MCF 10A (cell line): ENCODE measurements around the gene AHNAK2. TPM values are rescaled to one million over a fixed set of nuclear protein-coding genes. Genes with fewer than 3 reads are reported as not detected.
A peak's percentile ranks its signal among the peaks of the same experiment; 100 is the strongest.
"Not testable (repeated sequence)": the region's sequence is repeated elsewhere in the genome, so short reads cannot be mapped to it uniquely, and the experiment has no call there.

Experiments
- Bru-seq: library from RNA; stranded (reverse); fragments of 400-500 nt; gene quantifications from one replicate; lab custom pipeline; 2021; lab: Mats Ljungman, UMichigan
- BruChase-seq, 2 experiments: library from RNA; stranded (reverse); fragments of 400-500 nt; gene quantifications; one replicate each; lab custom pipeline; 2021; lab: Mats Ljungman, UMichigan
- BruUV-seq: library from RNA; stranded (reverse); fragments of 400-500 nt; replicated peaks from 2 replicates; lab custom pipeline; 2021; lab: Mats Ljungman, UMichigan
- CTCF ChIA-PET: fragments of 300-600 bp; sonication (Branson Sonifier 250); formaldehyde crosslinking; extraction: SDS; loops from one replicate; lab custom pipeline; 2021; ENCODE audit warnings: antibody characterized with exemption, inconsistent platforms; lab: Yijun Ruan, JAX
- POLR2A ChIA-PET: fragments of 300-600, 350-650 bp; sonication (Branson Sonifier 250); formaldehyde crosslinking; extraction: SDS; loops from one replicate; lab custom pipeline; 2020; ENCODE audit warnings: antibody characterized with exemption, inconsistent platforms; lab: Yijun Ruan, JAX
- DNase-seq: peaks from one replicate; pipeline ENCODE4 v3.0.0-alpha.2; 2018; ENCODE audit not compliant: unreplicated experiment
- H3K27ac Mint-ChIP-seq: one replicate; pipeline ENCODE4 v1.8.0; 2022; ENCODE audit warnings: mild to moderate bottlenecking, low read depth, mixed read lengths; ENCODE audit not compliant: unreplicated experiment
- H3K27me3 Mint-ChIP-seq: one replicate; pipeline ENCODE4 v1.8.0; 2022; ENCODE audit warnings: mixed read lengths; ENCODE audit not compliant: insufficient read depth, unreplicated experiment
- H3K36me3 Mint-ChIP-seq: one replicate; pipeline ENCODE4 v1.8.0; 2022; ENCODE audit warnings: mild to moderate bottlenecking, moderate library complexity, mixed read lengths; ENCODE audit not compliant: insufficient read depth, unreplicated experiment
- H3K4me1 Mint-ChIP-seq: one replicate; pipeline ENCODE4 v1.8.0; 2022; ENCODE audit warnings: mixed read lengths; ENCODE audit not compliant: insufficient read depth, unreplicated experiment
- H3K4me3 Mint-ChIP-seq: one replicate; pipeline ENCODE4 v1.8.0; 2022; ENCODE audit warnings: mild to moderate bottlenecking, moderate library complexity, mixed read lengths; ENCODE audit not compliant: unreplicated experiment
- H3K9me3 Mint-ChIP-seq: one replicate; pipeline ENCODE4 v1.8.0; 2022; ENCODE audit warnings: mixed read lengths; ENCODE audit not compliant: unreplicated experiment
- intact Hi-C: fragments of 100-400 bp; cut with micrococcal nuclease; formaldehyde crosslinking; loops from 2 replicates; pipeline ENCODE4 v1.14.1; 2022
- long read RNA-seq: library from polyadenylated mRNA; stranded (forward); transcript quantifications from one replicate; pipeline ENCODE4 v2.0.0, GENCODE V29; 2022
- total RNA-seq: library from RNA; stranded (reverse); gene quantifications from 2 replicates; pipeline ENCODE4 v1.2.3, GENCODE V29; 2022
- TF ChIP-seq, protein P1 (sequence below): fragments of 200-600 bp; IDR thresholded peaks from one replicate; pipeline ENCODE4 v1.8.0; 2022; ENCODE audit warnings: antibody characterized with exemption, mild to moderate bottlenecking; ENCODE audit not compliant: unreplicated experiment

The AHNAK2 gene
- 218 and 286 TPM in 2 replicates for total RNA-seq
- Bru-seq, nascent RNA, result percentile 90 among the genes with signal in this experiment
- percentile 99 among the genes with signal in this experiment for BruChase-seq, experiment 1, labeled RNA remaining after a 6-hour chase
- BruChase-seq, experiment 2, labeled RNA remaining after a 2-hour chase, result percentile 97 among the genes with signal in this experiment
- long read RNA-seq, partial matches to known transcripts, result 0 of 74 reads
- long read RNA-seq, other reads (novel, unspliced or antisense), result 74 of 74 reads

DNA sequence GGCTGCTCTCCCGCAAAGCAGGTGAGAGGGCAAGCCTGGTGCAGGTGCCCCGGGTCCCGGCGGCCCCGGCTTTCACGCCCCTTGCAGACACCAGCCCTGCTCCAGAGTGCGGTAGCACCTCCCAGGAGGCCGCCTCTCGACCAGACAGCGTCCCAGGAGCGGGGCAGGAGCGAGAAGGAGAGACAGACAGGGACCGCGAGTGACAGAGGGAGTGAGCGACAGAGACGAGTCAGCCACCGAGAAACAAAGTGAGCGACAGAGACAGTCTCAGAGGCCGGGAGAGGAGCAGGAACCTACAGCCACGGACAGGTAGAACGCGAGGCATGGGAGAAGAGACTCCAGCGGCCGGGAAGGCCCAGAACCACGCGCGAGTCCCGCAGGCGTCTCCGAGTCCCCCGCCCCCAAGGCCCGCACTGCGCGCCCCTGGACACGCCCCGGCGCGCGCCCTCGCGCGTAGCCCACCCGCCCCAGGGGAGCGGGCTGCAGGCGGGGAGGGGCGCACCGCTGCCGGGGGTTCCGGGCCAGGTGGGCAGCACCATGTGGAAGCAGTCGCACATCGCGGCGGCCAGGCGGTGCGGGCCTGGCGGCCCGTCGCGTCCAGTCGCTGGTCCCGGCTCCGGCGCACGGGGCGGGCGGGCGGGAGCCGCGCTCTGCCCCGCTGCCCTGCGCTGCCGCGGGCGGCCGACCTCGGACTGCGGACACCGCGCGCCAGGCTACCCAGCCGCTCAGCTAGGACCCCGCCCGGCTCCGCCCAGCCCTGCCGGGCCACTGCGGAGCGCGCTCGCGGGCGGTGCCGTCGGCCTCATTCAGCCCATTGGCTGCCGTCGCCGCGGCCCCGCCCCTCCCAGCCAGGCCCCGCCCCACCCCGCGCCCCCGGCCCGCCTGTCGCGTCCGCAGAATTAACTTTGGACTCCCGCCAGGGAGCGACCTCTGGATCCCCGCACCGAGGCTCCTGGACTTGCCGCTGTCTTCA lies at the start of gene AHNAK2:
Gene AHNAK2, minus strand, starts transcription at position 694 of the 973 bp plus-strand sequence. Its CDS starts 137 bp downstream, at position 557.
- no TSS peak for BruUV-seq
- TF ChIP-seq, protein P1, sequence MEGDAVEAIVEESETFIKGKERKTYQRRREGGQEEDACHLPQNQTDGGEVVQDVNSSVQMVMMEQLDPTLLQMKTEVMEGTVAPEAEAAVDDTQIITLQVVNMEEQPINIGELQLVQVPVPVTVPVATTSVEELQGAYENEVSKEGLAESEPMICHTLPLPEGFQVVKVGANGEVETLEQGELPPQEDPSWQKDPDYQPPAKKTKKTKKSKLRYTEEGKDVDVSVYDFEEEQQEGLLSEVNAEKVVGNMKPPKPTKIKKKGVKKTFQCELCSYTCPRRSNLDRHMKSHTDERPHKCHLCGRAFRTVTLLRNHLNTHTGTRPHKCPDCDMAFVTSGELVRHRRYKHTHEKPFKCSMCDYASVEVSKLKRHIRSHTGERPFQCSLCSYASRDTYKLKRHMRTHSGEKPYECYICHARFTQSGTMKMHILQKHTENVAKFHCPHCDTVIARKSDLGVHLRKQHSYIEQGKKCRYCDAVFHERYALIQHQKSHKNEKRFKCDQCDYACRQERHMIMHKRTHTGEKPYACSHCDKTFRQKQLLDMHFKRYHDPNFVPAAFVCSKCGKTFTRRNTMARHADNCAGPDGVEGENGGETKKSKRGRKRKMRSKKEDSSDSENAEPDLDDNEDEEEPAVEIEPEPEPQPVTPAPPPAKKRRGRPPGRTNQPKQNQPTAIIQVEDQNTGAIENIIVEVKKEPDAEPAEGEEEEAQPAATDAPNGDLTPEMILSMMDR, result no peak
- H3K27ac Mint-ChIP-seq, result peak within 1 kb of the TSS; percentile 92
- ChIA-PET CTCF (interaction anchor here (1.2 to 6.5 kb wide), 3 partner anchors 40 to 108 kb away, joined by 6 to 167 read pairs (median 96); partner anchors contain the start of gene CDCA4), POLR2A (interaction anchor here (0.6 to 11.4 kb wide), 7 partner anchors 8 to 67 kb away, joined by 3 to 636 read pairs (median 6); partner anchors contain the start of genes CDCA4 and CLBA1)
- no peaks in the 10 kb centered on the region for H3K9me3 Mint-ChIP-seq
- H3K4me1 Mint-ChIP-seq, result peaks cover 37% of the 10 kb centered on the region
- peaks cover 7% of the 10 kb centered on the region for H3K36me3 Mint-ChIP-seq
- peak within 1 kb of the TSS; percentile 97 for H3K4me3 Mint-ChIP-seq
- peak; percentile 76 for DNase-seq
- intact Hi-C loops, result loop anchor here (2.0 kb wide), 1 partner anchor 303 kb away; no protein-coding TSS in a partner anchor
- no peaks in the 10 kb centered on the region for H3K27me3 Mint-ChIP-seq

DNA sequence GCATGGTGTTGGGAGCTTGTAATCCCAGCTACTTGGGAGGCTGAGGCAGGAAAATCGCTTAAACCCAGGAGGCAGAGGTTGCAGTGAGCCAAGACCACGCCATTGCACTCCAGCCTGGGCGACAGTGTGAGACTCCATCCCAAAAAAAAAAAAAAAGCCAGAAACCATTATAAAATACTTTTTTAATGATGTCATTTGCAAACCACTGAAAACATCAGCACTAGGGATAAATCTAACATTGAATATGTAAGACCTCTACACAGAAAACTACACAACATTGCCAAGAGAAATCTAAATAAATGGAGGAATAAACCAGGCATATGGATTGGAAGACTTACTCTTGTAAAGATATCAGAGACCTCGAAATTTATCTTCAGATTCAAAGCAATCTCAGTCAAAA lies 49.5 kb upstream of the AHNAK2 start:
- H3K27ac Mint-ChIP-seq, H3K9me3 Mint-ChIP-seq, H3K36me3 Mint-ChIP-seq, H3K4me3 Mint-ChIP-seq, intact Hi-C loops, H3K27me3 Mint-ChIP-seq, DNase-seq: not testable (repeated sequence)
- POLR2A ChIA-PET, result interaction anchor here (0.7 to 18.5 kb wide), 5 partner anchors 9 to 93 kb away, joined by 3 to 636 read pairs (median 3); no protein-coding TSS in a partner anchor
- CTCF ChIA-PET, result interaction anchor here (0.6 to 5.2 kb wide), 5 partner anchors 17 to 502 kb away, joined by 3 to 44 read pairs (median 7); no protein-coding TSS in a partner anchor
- H3K4me1 Mint-ChIP-seq, result peaks cover 14% of the 10 kb centered on the region
- TSS peak; percentile 40 for BruUV-seq

DNA sequence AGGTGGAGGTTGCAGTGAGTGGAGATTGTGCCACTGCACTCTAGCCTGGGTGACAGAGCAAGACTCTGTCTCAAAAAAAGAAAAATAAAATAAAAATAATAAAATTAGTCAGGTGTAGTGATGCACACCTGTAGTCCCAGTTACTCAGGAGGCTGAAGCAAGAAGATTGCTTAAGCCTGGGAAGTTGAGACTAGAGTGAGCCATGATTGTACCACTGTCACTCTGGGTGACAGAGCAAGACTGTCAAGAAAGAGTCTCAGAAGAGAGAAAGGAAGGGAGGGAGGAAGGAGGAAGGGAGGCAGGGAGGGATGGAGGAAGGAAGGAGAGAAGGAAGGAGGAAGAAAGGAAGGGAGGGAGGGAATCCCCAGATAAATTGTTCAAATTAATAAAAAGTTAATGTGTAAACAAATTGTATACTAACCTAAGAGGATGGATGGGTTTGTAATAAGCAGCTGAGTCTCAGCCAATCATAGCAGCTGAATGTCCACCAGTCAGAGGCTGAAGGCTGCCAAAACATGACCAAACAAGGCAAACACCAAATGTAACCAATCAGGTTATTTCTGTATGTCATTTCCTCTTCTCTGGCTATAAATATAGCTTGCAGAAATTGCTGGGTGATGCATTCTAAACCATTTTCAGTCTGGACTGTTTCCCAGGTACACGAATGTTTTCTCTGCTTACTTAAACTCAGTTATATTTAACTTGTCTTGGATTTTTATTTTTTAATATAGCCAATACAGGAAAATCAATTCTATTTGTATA lies 48.8 kb upstream of the AHNAK2 start:
- H3K4me1 Mint-ChIP-seq, result peaks cover 18% of the 10 kb centered on the region
- no peaks in the 10 kb centered on the region for H3K36me3 Mint-ChIP-seq
- H3K4me3 Mint-ChIP-seq, result no peak overlapping the region
- intact Hi-C loops, result no loop called here
- H3K27ac Mint-ChIP-seq, result peak overlapping the region; percentile 64
- TF ChIP-seq, protein P1, result no peak
- no peaks in the 10 kb centered on the region for H3K27me3 Mint-ChIP-seq
- no TSS peak for BruUV-seq
- peak; percentile 33 for DNase-seq
- POLR2A ChIA-PET, result interaction anchor here (0.9 to 18.5 kb wide), 5 partner anchors 12 to 55 kb away, joined by 3 to 636 read pairs (median 4); partner anchors contain the start of gene CLBA1
- CTCF ChIA-PET, result interaction anchor here (0.7 to 5.2 kb wide), 3 partner anchors 8 to 52 kb away, joined by 3 to 44 read pairs (median 19); no protein-coding TSS in a partner anchor
- no peaks in the 10 kb centered on the region for H3K9me3 Mint-ChIP-seq
